Activated CD8-positive, alpha-beta memory T cell treated with anti-CD3 and anti-CD28 coated beads, Interleukin-2, amount 10 ng/mL, durations not matched to agents 7 days and 5 days (primary cell): ENCODE data around the gene TMUB1. TPM values are rescaled to one million over a fixed set of nuclear protein-coding genes. Genes with fewer than 3 reads are reported as not detected.
"Not testable (repeated sequence)": the region's sequence is repeated elsewhere in the genome, so short reads cannot be mapped to it uniquely, and the experiment has no call there.

Experiments
- ATAC-seq: fragments of 150-1000 bp; cut with Tn5 transposase; one replicate; pipeline ENCODE4 v1.10.0; 2021; ENCODE audit warnings: moderate library complexity
- CTCF ChIA-PET: fragments of 350-600 bp; sonication (Branson Sonifier 250); formaldehyde crosslinking; loops from one replicate; lab custom pipeline; 2021; ENCODE audit warnings: antibody characterized with exemption; lab: Charles Lee
- DNase-seq: peaks from one replicate; pipeline ENCODE4 v3.0.0-alpha.2; 2020
- H3K27ac Mint-ChIP-seq: one replicate; pipeline ENCODE4 v1.8.0; 2021; ENCODE audit warnings: mild to moderate bottlenecking, mixed read lengths
- H3K27me3 Mint-ChIP-seq: one replicate; pipeline ENCODE4 v1.8.0; 2021; ENCODE audit warnings: mixed read lengths
- H3K36me3 Mint-ChIP-seq: one replicate; pipeline ENCODE4 v1.8.0; 2021; ENCODE audit warnings: mild to moderate bottlenecking, mixed read lengths
- H3K4me1 Mint-ChIP-seq: one replicate; pipeline ENCODE4 v1.8.0; 2021; ENCODE audit warnings: mixed read lengths
- H3K4me3 Mint-ChIP-seq: one replicate; pipeline ENCODE4 v1.8.0; 2021; ENCODE audit warnings: mild to moderate bottlenecking, moderate library complexity, mixed read lengths
- H3K9me3 Mint-ChIP-seq: one replicate; pipeline ENCODE4 v1.8.0; 2022; ENCODE audit warnings: low read depth, mixed read lengths
- total RNA-seq, 2 experiments: library from RNA; stranded (reverse); gene quantifications; one replicate each; pipeline ENCODE4 v1.2.3, GENCODE V29; 2021

TMUB1 gene
- total RNA-seq, 2 experiments from 2014 or later = 83.1 to 85.7 TPM

DNA sequence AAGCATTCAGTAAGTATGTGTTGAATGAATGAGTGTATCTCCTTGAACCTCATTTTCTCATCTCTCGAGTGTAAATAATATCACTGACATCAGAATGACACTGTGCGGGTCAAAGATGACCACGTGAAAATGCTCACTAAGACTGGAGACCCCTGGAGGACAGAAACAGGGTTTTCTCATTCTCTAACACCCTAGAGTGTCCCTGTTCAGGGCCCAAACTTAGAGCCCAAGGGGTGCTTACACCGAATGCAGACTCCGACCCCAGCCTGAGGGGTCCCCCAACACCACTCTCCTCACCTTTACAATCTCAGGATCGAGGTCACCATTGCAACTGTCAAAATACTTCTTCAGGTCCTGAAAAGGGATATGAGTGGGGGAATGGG is 27.0 kb downstream of the TMUB1 start:
- Mint-ChIP-seq H3K27ac (no peak overlapping the region), H3K4me3 (peak overlapping the region; percentile 10), H3K4me1 (peaks cover 36% of the 10 kb centered on the region), H3K27me3 (peaks cover 4% of the 10 kb centered on the region), H3K9me3 (no peaks in the 10 kb centered on the region), H3K36me3 (no peaks in the 10 kb centered on the region)
- CTCF ChIA-PET = interaction anchor here (1.5 kb wide), 1 partner anchor 25 kb away, joined by 4 read pairs; the partner anchor contains the start of gene FASTK
- DNase-seq = no peak
- ATAC-seq = no peak

DNA sequence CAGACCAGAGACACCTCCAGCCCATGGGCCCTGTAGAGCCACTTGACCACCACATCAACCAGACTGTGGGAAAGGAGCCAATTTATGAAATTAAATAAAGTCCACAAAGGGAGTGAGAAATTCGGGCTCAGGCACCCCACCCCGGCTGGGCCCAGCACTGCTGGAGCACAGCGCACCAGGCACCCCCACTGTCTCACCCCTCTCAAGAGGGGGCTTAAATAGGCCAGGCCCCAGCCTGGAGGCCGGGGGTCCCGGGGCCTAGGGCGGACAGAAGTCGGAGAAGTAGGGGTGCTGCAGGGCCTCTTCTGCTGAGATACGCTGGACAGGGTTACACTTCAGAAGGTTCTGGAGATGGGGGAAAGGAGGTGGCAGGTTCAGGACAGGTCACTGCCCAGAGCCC is 29.5 kb downstream of the TMUB1 start:
- DNase-seq = no peak
- Mint-ChIP-seq H3K4me1 (peaks cover 24% of the 10 kb centered on the region), H3K9me3 (no peaks in the 10 kb centered on the region), H3K4me3 (no peak overlapping the region), H3K27me3 (peaks cover 9% of the 10 kb centered on the region), H3K27ac (no peak overlapping the region), H3K36me3 (no peaks in the 10 kb centered on the region)
- CTCF ChIA-PET = no interaction called here
- ATAC-seq = no peak

DNA sequence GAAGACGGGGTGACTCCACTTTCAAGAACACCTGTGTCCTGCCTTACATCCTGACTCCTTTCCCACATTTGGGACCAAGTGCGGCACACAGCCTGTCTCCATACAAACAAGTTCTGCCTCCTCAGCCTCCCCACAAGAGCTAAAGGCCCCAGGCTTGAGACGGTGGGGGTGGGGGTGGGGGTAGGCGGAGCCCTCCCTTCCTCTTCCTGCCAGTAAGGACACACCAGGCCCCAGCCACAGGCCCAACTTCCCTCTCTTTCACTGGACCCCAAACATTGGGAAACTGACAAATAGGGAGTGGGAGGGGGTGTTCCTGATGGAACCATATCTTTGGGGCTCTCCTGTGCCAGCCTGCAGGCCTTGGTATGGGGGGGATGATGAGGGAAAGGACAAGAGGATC is 30.2 kb downstream of the TMUB1 start:
- DNase-seq (no peak), ATAC-seq (no peak)
- H3K36me3 Mint-ChIP-seq = no peaks in the 10 kb centered on the region
- no peaks in the 10 kb centered on the region for H3K9me3 Mint-ChIP-seq
- peaks cover 20% of the 10 kb centered on the region for H3K4me1 Mint-ChIP-seq
- no peak overlapping the region for H3K4me3 Mint-ChIP-seq
- no peak overlapping the region for H3K27ac Mint-ChIP-seq
- CTCF ChIA-PET = interaction anchor here (0.8 kb wide), 1 partner anchor 71 kb away, joined by 3 read pairs; no protein-coding TSS in a partner anchor
- H3K27me3 Mint-ChIP-seq = peaks cover 9% of the 10 kb centered on the region

DNA sequence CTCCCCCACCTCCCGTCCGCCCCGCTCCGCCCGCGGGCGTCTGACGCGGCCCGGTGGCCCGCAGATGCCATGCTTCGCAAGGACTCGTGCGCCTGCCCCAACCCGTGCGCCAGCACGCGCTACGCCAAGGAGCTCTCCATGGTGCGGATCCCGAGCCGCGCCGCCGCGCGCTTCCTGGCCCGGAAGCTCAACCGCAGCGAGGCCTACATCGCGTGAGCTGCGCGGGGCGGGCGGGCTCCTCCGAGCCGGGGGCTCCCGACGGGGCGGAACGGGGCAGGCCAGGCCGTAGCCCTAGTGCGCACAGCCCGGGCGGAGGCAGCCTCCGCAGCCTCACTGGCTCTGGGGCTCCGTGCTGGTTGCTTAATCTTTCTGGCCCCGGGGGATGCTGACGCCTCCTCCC is 32.2 kb downstream of the TMUB1 start:
- Mint-ChIP-seq H3K4me3 (no peak overlapping the region), H3K27me3 (peaks cover 9% of the 10 kb centered on the region), H3K27ac (no peak overlapping the region), H3K4me1 (peaks cover 10% of the 10 kb centered on the region), H3K9me3 (no peaks in the 10 kb centered on the region), H3K36me3 (no peaks in the 10 kb centered on the region)
- peak; percentile 68 for DNase-seq
- peak; percentile 75 for ATAC-seq
- CTCF ChIA-PET = interaction anchor here (0.7 to 1.9 kb wide), 3 partner anchors 9 to 62 kb away, joined by 3 to 7 read pairs (median 4); no protein-coding TSS in a partner anchor

DNA sequence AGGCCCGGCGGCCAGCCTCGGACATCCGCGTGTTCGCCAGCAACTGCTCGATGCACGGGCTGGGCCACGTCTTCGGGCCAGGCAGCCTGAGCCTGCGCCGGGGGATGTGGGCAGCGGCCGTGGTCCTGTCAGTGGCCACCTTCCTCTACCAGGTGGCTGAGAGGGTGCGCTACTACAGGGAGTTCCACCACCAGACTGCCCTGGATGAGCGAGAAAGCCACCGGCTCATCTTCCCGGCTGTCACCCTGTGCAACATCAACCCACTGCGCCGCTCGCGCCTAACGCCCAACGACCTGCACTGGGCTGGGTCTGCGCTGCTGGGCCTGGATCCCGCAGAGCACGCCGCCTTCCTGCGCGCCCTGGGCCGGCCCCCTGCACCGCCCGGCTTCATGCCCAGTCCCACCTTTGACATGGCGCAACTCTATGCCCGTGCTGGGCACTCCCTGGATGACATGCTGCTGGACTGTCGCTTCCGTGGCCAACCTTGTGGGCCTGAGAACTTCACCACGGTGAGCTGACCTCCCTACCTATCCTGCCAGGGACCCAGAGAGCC is 34.3 kb downstream of the TMUB1 start:
- Mint-ChIP-seq H3K9me3 (no peaks in the 10 kb centered on the region), H3K27ac (no peak overlapping the region), H3K36me3 (no peaks in the 10 kb centered on the region), H3K4me3 (no peak overlapping the region), H3K27me3 (peaks cover 9% of the 10 kb centered on the region), H3K4me1 (peaks cover 10% of the 10 kb centered on the region)
- DNase-seq (no peak), ATAC-seq (no peak)
- CTCF ChIA-PET = no interaction called here

DNA sequence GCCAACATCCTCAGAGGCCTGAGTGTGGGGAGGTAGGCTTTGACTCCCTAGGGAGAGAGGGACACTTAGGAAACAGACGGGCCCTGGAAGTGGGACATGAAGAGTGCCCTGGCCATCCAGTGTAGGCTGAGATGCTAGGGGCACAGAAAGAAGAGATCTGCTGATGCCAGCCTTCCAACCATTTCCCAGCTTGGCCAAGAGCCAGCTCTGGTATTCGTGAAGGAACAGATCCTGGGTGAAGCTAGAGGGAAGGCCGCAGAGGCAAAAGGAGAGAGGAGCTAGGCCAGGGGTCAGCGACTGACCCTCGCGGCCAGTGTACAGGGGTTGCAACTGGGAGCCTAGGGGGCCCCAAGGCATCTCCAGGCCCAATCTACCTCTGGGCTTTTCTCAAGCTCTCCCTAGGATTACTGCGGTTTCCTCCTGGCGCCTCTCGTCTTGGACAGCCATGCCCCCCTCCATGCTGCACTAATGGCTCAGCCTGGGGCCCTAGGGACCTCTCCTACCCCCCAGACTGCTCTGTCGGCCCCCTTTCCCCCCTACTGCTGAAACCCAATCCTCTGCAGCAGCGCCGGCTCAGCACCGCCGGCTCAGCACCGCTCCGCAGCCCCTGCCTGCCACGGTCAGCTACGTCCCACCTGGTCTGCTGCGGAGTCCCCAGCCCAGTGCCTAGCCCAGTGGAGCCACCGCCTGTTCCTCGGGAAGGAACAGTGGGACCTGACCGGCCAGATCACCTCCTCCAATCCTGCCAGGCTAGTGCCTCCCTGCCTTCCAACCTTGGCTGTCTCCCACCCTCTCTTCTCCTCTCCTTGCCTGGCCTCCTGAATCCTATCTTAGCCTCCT is 35.1 kb downstream of the TMUB1 start, which contains the start of gene ASIC3:
TSS of gene ASIC3 (plus strand) at position 556 of the 840 bp plus-strand sequence. CDS start 355 bp downstream, outside the sequence.
- H3K27ac Mint-ChIP-seq = no peak within 1 kb of the TSS
- CTCF ChIA-PET = no interaction called here
- H3K36me3 Mint-ChIP-seq = no peaks in the 10 kb centered on the region
- no peak for DNase-seq
- peaks cover 9% of the 10 kb centered on the region for H3K27me3 Mint-ChIP-seq
- no peak within 1 kb of the TSS for H3K4me3 Mint-ChIP-seq
- peaks cover 8% of the 10 kb centered on the region for H3K4me1 Mint-ChIP-seq
- no peak for ATAC-seq
- H3K9me3 Mint-ChIP-seq = no peaks in the 10 kb centered on the region

DNA sequence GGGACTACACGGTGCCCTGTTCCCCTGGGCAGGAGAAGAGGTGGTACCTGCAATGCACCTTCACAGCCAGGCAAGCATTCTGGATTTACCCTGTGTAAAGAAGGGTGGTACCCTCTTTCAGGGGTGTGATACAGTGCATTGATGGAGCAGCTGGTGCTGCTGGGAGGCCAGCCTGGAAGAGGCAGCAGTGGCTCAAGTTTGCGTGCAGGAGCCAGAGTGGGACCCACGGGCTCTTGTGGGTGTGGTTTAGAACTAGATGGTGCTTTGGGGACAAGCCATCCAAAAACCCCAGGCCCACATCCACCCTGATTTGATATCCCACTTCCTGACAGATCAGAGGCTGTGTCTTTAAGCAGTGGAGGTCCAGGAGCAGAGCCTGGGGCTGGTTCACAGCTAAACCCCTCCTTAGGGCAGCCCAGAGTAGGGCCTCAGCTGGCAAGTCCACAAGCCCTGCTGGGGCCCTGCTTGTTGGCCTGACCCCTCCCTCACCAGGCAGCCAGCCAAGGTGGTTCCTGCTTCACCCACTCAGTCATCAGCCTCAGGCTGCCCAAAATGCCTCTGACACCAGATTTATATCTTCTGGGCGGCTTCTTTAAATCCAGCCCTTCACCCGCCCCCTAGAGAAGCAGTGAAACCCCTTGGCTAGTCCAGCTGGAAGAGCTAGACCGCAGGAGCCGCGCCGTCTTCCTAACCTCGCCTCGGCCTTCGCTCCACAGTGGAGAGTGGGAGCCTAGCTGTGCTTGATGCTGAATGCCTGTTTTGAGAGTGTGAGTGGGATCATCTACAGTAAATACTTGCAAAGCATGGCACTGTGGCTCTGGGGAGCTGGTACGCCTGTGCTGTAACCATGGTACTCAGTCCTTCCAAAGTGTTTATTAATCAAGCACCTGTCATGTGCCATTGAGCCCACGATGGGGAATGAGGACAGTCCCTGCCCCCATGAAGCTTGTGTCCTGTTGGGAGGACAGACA is 36.4 kb downstream of the TMUB1 start:
- no peaks in the 10 kb centered on the region for H3K36me3 Mint-ChIP-seq
- H3K27me3 Mint-ChIP-seq = peaks cover 7% of the 10 kb centered on the region
- DNase-seq (no peak), ATAC-seq (no peak)
- no peak overlapping the region for H3K4me3 Mint-ChIP-seq
- H3K27ac Mint-ChIP-seq = no peak overlapping the region
- peaks cover 1% of the 10 kb centered on the region for H3K4me1 Mint-ChIP-seq
- CTCF ChIA-PET = no interaction called here
- no peaks in the 10 kb centered on the region for H3K9me3 Mint-ChIP-seq

DNA sequence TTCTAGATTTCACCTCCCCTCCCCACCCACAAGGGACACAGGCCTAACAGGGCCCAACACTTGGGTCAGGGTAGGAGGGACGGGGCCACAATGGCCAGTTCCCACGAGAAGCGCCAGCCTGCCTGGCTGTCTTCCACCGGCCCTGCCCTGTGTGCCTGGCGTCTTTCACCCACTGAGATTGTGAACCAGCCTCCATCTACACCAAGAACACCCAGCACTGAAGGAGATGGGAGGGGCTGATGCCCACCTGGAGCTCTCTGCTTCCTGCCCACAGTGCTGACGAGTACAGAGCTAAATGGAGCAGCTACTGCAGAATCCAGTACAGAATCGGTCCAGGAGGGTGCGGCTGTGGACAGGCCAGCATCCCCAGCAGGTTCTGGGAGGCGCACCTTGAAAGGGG is 37.3 kb downstream of the TMUB1 start:
- peaks cover 4% of the 10 kb centered on the region for H3K27me3 Mint-ChIP-seq
- no peaks in the 10 kb centered on the region for H3K9me3 Mint-ChIP-seq
- ATAC-seq (no peak), DNase-seq (no peak)
- no peaks in the 10 kb centered on the region for H3K36me3 Mint-ChIP-seq
- H3K27ac Mint-ChIP-seq = no peak overlapping the region
- peaks cover 1% of the 10 kb centered on the region for H3K4me1 Mint-ChIP-seq
- H3K4me3 Mint-ChIP-seq = no peak overlapping the region
- CTCF ChIA-PET = no interaction called here

DNA sequence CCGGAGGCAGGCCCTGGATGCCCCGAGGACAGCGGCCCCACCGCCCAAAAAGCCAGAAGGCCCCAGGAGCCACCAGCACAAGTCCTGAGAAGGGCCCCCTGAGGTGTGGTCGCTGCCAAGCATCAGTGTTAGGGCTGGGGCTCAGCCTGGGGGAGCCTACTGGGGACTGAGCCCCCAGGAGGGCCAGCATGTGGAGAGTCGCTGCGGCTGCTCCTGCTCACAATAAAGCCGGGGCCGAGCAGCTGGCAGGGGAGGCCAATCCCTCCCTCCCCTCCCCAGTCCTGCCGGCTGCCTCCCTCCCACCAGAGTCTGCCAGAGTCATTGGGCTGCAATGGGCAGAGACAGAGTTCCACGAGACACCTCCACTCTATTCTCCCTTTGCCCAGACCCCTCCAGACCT is 38.0 kb downstream of the TMUB1 start:
- peaks cover 1% of the 10 kb centered on the region for H3K4me1 Mint-ChIP-seq
- DNase-seq = no peak
- no peaks in the 10 kb centered on the region for H3K36me3 Mint-ChIP-seq
- no peak for ATAC-seq
- H3K27me3 Mint-ChIP-seq = peaks cover under 1% of the 10 kb centered on the region
- H3K27ac Mint-ChIP-seq = no peak overlapping the region
- CTCF ChIA-PET = no interaction called here
- H3K9me3 Mint-ChIP-seq = no peaks in the 10 kb centered on the region
- no peak overlapping the region for H3K4me3 Mint-ChIP-seq

DNA sequence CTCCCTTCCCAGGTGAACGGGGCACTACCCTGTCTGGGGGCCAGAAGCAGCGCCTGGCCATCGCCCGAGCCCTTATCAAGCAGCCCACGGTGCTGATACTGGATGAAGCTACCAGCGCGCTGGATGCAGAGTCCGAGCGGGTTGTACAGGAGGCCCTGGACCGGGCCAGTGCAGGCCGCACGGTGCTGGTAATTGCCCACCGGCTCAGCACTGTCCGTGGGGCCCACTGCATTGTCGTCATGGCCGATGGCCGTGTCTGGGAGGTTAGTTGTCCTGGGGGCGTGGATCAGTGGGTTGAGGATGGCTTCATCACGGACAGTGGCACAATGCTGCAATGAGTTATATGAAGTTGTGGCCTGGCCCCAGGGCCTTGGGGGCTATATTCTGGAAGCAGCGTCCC is 39.3 kb downstream of the TMUB1 start:
- DNase-seq (no peak), ATAC-seq (no peak)
- Mint-ChIP-seq H3K27me3 (no peaks in the 10 kb centered on the region), H3K27ac (no peak overlapping the region), H3K4me3 (no peak overlapping the region), H3K36me3 (no peaks in the 10 kb centered on the region), H3K9me3 (no peaks in the 10 kb centered on the region), H3K4me1 (peaks cover 11% of the 10 kb centered on the region)
- CTCF ChIA-PET = no interaction called here

DNA sequence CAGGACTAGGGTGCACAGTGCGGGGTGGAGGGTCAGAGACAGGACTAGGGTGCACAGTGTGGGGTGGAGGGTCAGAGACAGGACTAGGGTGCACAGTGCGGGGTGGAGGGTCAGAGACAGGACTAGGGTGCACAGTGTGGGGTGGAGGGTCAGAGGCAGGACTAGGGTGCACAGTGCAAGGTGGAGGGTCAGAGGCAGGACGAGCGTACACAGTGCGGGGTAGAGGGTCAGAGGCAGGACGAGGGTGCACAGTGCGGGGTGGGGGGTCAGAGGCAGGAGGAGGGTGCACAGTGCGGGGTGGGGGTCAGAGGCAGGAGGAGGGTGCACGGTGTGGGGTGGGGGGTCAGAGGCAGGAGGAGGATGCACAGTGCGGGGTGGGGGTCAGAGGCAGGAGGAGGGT is 39.8 kb downstream of the TMUB1 start:
- H3K27me3 Mint-ChIP-seq, H3K9me3 Mint-ChIP-seq, DNase-seq, H3K4me3 Mint-ChIP-seq, CTCF ChIA-PET, ATAC-seq, H3K27ac Mint-ChIP-seq, H3K36me3 Mint-ChIP-seq: not testable (repeated sequence)
- H3K4me1 Mint-ChIP-seq = peaks cover 16% of the 10 kb centered on the region

DNA sequence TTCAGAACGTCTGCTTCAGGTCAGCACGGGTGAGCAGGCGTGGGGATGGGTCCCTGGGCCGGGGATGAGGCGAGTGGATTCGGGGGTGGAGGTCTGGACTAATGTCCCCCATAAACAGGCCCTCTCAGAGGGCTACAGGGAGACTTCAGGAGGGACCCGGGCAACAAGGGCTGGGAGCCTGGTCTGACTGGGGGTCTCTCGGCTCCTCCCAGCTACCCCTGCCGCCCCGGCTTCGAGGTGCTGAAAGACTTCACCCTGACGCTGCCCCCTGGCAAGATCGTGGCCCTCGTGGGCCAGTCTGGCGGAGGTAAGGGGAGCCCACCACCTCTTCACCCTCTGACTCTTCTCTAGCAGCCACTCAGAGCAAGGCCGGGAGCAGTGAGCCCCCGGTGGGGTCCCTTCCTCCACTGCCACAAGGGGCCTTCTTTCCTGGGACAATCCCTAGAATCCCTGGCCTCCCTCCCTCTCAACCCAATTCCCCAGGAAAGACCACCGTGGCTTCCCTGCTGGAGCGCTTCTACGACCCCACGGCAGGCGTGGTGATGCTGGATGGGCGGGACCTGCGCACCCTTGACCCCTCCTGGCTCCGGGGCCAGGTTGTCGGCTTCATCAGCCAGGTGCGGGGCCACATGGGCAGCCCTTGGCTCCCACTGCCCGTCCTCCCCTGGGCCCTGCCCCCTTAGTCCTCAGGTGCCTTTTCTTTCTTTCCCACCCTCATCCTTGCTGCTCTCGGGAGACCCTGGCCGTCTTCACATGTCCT is 42.5 kb downstream of the TMUB1 start:
- Mint-ChIP-seq H3K27me3 (no peaks in the 10 kb centered on the region), H3K36me3 (no peaks in the 10 kb centered on the region), H3K9me3 (no peaks in the 10 kb centered on the region), H3K27ac (no peak overlapping the region), H3K4me3 (no peak overlapping the region), H3K4me1 (peaks cover 14% of the 10 kb centered on the region)
- no peak for DNase-seq
- no peak for ATAC-seq
- CTCF ChIA-PET = interaction anchor here (1.8 kb wide), 1 partner anchor 22 kb away, joined by 9 read pairs; no protein-coding TSS in a partner anchor
